PC-3 (cell line): ENCODE measurements around the gene FPR1.
A peak's percentile ranks its signal among the peaks of the same experiment; 100 is the strongest.

Source experiments
- CTCF ChIP-seq: fragments of 300-600 bp; sonication (generic); conservative IDR thresholded peaks from 2 replicates; pipeline ENCODE4 v1.5.1; 2017; ENCODE audit warnings: antibody characterized with exemption, low read depth, mild to moderate bottlenecking, low read length
- EZH2 ChIP-seq: fragments of 300-600 bp; sonication (generic); IDR thresholded peaks from one replicate; pipeline ENCODE4 v1.6.1; 2017; ENCODE audit warnings: antibody characterized with exemption, mild to moderate bottlenecking, low read length; ENCODE audit not compliant: unreplicated experiment
- EZH2phosphoT487 ChIP-seq: fragments of 300-600 bp; sonication (generic); IDR thresholded peaks from 2 replicates; pipeline ENCODE4 v1.6.1; 2018; ENCODE audit warnings: mild to moderate bottlenecking, antibody characterized with exemption, low read length, borderline replicate concordance

GRCh38 chr19:51799034-51799773, 47.5 kb upstream of the FPR1 start:
- peak; percentile 52 for TF ChIP-seq CTCF
- TF ChIP-seq EZH2, result no peak
- no peak for TF ChIP-seq EZH2phosphoT487
